ENCODE data around the gene KLHL29.

DNA sequence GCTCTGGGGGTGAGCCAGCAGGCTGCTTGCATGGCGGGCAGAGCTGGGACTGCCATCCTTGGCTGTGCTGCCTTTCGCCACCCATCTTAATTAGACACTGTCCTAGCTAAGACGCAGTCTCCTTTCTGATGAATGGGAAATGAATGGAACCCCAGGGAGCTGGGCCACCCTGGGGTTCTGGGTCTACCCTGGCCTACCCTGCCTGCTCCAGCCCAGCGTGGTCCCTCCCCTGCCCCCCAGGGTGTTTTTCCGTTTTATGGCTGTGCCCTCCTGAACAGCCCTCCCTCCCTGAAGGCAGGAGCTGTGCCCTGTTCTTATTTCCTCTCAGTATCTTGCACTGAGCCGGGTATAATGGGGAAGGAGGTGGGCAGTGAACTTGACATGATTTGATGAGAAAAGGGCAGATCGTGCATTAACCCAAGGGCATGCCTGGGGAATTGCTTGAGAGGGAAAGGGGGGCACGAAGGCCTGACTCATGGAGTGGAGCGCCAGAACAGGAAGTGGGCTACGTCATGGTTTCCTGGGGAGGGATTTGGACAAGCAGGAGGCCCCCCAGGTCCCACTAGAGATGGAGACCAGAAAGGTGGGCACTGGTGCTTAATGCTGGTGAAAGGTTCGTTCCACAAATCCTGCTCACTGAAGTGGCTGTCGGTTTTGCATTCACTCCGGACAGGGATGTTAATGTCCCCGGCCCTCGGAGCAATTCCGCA lies 165.0 kb downstream of the KLHL29 start:
- no peak for TF ChIP-seq NFIC (IDR thresholded peaks at IDR 0.05; ENCODE audit: low read depth, low read length)
- TF ChIP-seq EP300 (IDR thresholded peaks at IDR 0.05; ENCODE audit: borderline replicate concordance in 1 of 2, control insufficient read depth in 1 of 2, low read depth in 2 of 2, low read length in 2 of 2) = no peak
- TF ChIP-seq POLR2A (IDR thresholded peaks at IDR 0.05; ENCODE audit: low read depth, low read length) = no peak
- TF ChIP-seq KLF5 (IDR thresholded peaks at IDR 0.05; ENCODE audit: partially characterized antibody) = no peak
- no peak for TF ChIP-seq CBX5 (IDR thresholded peaks at IDR 0.05; ENCODE audit: low read depth)
- TF ChIP-seq RBBP5 (conservative IDR thresholded peaks at IDR 0.05) = no peak
- TF ChIP-seq, protein P1, sequence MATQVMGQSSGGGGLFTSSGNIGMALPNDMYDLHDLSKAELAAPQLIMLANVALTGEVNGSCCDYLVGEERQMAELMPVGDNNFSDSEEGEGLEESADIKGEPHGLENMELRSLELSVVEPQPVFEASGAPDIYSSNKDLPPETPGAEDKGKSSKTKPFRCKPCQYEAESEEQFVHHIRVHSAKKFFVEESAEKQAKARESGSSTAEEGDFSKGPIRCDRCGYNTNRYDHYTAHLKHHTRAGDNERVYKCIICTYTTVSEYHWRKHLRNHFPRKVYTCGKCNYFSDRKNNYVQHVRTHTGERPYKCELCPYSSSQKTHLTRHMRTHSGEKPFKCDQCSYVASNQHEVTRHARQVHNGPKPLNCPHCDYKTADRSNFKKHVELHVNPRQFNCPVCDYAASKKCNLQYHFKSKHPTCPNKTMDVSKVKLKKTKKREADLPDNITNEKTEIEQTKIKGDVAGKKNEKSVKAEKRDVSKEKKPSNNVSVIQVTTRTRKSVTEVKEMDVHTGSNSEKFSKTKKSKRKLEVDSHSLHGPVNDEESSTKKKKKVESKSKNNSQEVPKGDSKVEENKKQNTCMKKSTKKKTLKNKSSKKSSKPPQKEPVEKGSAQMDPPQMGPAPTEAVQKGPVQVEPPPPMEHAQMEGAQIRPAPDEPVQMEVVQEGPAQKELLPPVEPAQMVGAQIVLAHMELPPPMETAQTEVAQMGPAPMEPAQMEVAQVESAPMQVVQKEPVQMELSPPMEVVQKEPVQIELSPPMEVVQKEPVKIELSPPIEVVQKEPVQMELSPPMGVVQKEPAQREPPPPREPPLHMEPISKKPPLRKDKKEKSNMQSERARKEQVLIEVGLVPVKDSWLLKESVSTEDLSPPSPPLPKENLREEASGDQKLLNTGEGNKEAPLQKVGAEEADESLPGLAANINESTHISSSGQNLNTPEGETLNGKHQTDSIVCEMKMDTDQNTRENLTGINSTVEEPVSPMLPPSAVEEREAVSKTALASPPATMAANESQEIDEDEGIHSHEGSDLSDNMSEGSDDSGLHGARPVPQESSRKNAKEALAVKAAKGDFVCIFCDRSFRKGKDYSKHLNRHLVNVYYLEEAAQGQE (IDR thresholded peaks at IDR 0.05; ENCODE audit: low read depth, low read length) = no peak
- TF ChIP-seq, protein P2, sequence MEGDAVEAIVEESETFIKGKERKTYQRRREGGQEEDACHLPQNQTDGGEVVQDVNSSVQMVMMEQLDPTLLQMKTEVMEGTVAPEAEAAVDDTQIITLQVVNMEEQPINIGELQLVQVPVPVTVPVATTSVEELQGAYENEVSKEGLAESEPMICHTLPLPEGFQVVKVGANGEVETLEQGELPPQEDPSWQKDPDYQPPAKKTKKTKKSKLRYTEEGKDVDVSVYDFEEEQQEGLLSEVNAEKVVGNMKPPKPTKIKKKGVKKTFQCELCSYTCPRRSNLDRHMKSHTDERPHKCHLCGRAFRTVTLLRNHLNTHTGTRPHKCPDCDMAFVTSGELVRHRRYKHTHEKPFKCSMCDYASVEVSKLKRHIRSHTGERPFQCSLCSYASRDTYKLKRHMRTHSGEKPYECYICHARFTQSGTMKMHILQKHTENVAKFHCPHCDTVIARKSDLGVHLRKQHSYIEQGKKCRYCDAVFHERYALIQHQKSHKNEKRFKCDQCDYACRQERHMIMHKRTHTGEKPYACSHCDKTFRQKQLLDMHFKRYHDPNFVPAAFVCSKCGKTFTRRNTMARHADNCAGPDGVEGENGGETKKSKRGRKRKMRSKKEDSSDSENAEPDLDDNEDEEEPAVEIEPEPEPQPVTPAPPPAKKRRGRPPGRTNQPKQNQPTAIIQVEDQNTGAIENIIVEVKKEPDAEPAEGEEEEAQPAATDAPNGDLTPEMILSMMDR (IDR thresholded peaks at IDR 0.05 in 2 of 3, conservative IDR thresholded peaks at IDR 0.05 in 1 of 3; ENCODE audit: control insufficient read depth in 2 of 3, extremely low read depth in 1 of 3, insufficient read depth in 1 of 3, low read depth in 3 of 3, low read length in 3 of 3) = no peak
- TF ChIP-seq GABPA (IDR thresholded peaks at IDR 0.05; ENCODE audit: low read depth) = no peak
- no peak for TF ChIP-seq TARDBP (IDR thresholded peaks at IDR 0.05; ENCODE audit: borderline replicate concordance)
- no peak for TF ChIP-seq ZZZ3 (IDR thresholded peaks at IDR 0.05; ENCODE audit: control insufficient read depth, insufficient read length, low read depth)
- TF ChIP-seq TAF1 (IDR thresholded peaks at IDR 0.05; ENCODE audit: borderline replicate concordance, low read depth, low read length) = no peak
